Measurements from ENCODE around the gene PHYHD1.

Gene PHYHD1

GRCh38 chr9:128920381-128921058, at the start of gene PHYHD1:
TSS of gene PHYHD1 (plus strand) at chr9:128920982. CDS start at chr9:128922324, 1,342 bp downstream.
- FAIRE-seq (no peak), DNase-seq (ENCODE audit: low spot score) (no peak)

- no peak for FAIRE-seq
- no peak for DNase-seq (ENCODE audit: low spot score)
These were observed 42.9 kb upstream of the PHYHD1 start for GRCh38 chr9:128877852-128878251.

GRCh38 chr9:128881884-128882676, 38.7 kb upstream of the PHYHD1 start, which contains the start of the genes KYAT1 and LRRC8A:
TSS of gene KYAT1 (minus strand) at chr9:128881950. CDS start at chr9:128845405, 36,545 bp downstream.
TSS of gene LRRC8A (plus strand) at chr9:128882133. CDS start at chr9:128907165, 25,032 bp downstream.
- no peak for FAIRE-seq
- peak; percentile 95 for DNase-seq (ENCODE audit: low spot score)

- FAIRE-seq (no peak), DNase-seq (ENCODE audit: low spot score) (no peak)
These were observed 37.8 kb upstream of the PHYHD1 start for GRCh38 chr9:128882677-128883603.

- FAIRE-seq (no peak), DNase-seq (ENCODE audit: low spot score) (no peak)
These were observed 36.6 kb upstream of the PHYHD1 start for GRCh38 chr9:128884164-128884563.

- DNase-seq (ENCODE audit: low spot score) = no peak
- no peak for FAIRE-seq
These were observed 35.4 kb upstream of the PHYHD1 start for GRCh38 chr9:128885376-128885775.

- no peak for FAIRE-seq
- no peak for DNase-seq (ENCODE audit: low spot score)
These were observed 35.0 kb upstream of the PHYHD1 start for GRCh38 chr9:128885798-128886197.

- DNase-seq (ENCODE audit: low spot score) = no peak
- FAIRE-seq = no peak
These were observed 34.4 kb upstream of the PHYHD1 start for GRCh38 chr9:128886211-128886891.

- no peak for DNase-seq (ENCODE audit: low spot score)
- FAIRE-seq = no peak
These were observed 33.7 kb upstream of the PHYHD1 start for GRCh38 chr9:128887049-128887448.

- FAIRE-seq (no peak), DNase-seq (ENCODE audit: low spot score) (no peak)
These were observed 32.9 kb upstream of the PHYHD1 start for GRCh38 chr9:128887914-128888350.

- FAIRE-seq (no peak), DNase-seq (ENCODE audit: low spot score) (no peak)
These were observed 29.2 kb upstream of the PHYHD1 start for GRCh38 chr9:128891321-128892220.

- DNase-seq (ENCODE audit: low spot score) = peak; percentile 85
- FAIRE-seq = no peak
These were observed 28.4 kb upstream of the PHYHD1 start for GRCh38 chr9:128892221-128892921.

- FAIRE-seq (no peak), DNase-seq (ENCODE audit: low spot score) (no peak)
These were observed 27.4 kb upstream of the PHYHD1 start for GRCh38 chr9:128893354-128893753.

- no peak for DNase-seq (ENCODE audit: low spot score)
- FAIRE-seq = no peak
These were observed 26.0 kb upstream of the PHYHD1 start for GRCh38 chr9:128894764-128895163.

GRCh38 chr9:128895556-128895955, 25.2 kb upstream of the PHYHD1 start:
- DNase-seq (ENCODE audit: low spot score) = no peak
- FAIRE-seq = no peak

- no peak for FAIRE-seq
- DNase-seq (ENCODE audit: low spot score) = no peak
These were observed 22.4 kb upstream of the PHYHD1 start for GRCh38 chr9:128898382-128898781.

GRCh38 chr9:128898845-128899565, 21.8 kb upstream of the PHYHD1 start:
- DNase-seq (ENCODE audit: low spot score) (no peak), FAIRE-seq (no peak)

GRCh38 chr9:128899566-128900322, 21.0 kb upstream of the PHYHD1 start:
- FAIRE-seq = no peak
- DNase-seq (ENCODE audit: low spot score) = no peak

Measured in urothelium cell line (cell line).